IPS-18c (cell line): ENCODE measurements around the gene GALNT9.
"Not testable (repeated sequence)": the region's sequence is repeated elsewhere in the genome, so short reads cannot be mapped to it uniquely, and the experiment has no call there.

Experiments
- H3K4me3 ChIP-seq: 2 replicates; pipeline ENCODE4 v1.7.0; 2013; ENCODE audit warnings: low read depth, mild to moderate bottlenecking, low read length, moderate library complexity; ENCODE audit not compliant: insufficient read depth
- H3K9me3 ChIP-seq: one replicate; pipeline ENCODE4 v1.6.1; 2013; ENCODE audit warnings: mild to moderate bottlenecking, low read length, moderate library complexity; ENCODE audit not compliant: control insufficient read depth, insufficient read depth

Gene GALNT9

DNA sequence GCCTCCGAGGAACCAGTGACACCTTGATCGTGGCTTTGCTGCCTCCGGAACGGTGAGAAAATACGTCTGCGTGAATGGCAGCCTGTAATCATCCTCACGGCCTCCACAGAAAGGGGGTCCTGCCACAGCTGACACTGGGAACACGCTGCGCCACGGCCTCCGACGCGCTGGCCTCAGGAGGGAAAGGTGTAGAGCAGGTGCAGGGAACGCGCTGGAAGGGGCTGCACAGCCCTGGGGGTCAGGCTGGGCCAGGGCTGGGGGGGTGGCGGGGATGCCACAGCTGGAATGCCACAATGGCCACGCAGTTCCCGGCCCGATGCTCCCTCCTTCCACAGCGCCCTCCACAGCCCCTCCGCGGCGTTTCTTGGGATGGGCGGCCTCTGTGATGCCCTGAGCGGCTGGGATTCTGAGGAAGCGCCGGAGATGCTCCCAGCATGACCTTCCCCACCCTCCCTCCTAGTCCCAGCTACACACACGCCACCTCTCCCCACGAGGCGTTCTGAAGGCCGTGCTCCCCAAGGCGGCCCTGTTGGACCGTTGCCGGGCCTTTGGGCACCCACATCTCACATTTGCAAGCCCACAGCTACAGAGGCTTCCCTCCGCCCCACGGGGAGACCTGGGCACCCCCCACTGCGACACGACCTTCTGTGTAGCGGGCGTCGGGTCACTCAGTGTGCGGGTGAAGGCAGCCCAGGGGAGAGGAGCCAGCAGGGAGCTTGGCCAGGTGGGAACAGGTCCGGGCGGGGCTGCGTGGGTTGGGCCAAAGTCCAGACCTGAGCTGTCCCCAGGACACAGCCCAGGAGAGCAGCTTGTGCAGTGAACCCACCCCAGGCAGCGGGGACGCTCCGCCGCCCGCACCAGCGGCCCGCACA lies 31.8 kb upstream of the GALNT9 start:
- Histone ChIP-seq H3K4me3 (no peak overlapping the region), H3K9me3 (peaks cover 5% of the 10 kb centered on the region)

DNA sequence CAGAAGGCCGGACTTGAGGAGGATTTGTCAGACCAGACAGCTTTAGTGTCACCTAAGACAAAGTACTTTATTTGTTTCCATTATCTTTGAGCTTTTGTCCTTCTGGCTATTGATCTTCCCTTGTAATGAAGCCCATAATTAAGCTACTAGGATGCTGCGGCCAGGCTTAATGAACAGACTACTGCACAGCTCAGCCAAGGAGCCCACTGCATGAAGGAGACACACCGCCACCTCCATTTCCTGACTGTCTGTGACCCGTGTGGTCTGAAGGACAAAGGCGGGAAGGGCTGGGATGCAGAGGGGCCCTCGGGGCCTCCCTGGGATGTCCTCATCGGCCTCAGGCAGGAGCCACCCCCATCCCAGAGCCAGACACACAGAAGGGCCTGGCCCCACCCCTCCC lies 31.0 kb upstream of the GALNT9 start:
- no peak overlapping the region for H3K4me3 ChIP-seq

DNA sequence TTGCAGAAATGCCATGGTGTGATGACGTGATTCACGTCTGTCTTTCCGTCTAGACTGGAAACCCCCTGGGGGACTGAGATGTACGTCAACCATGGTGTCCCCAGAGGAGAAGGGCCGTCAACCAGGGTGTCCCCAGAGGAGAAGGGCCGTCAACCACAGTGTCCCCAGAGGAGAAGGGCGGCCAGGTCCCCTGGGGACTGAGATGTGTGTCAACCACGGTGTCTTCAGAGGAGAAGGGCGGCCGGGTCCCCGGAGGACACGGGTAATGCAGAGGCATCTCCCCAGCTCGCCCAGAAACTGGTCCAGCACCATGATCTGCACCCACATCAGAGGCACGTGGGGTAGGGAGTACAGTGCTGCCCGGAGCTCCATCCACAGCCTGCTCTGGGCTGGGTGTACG lies 30.6 kb upstream of the GALNT9 start:
- Histone ChIP-seq H3K9me3 (peaks cover 5% of the 10 kb centered on the region), H3K4me3 (no peak overlapping the region)

More for the DNA sequence above, 31.0 kb upstream of the GALNT9 start:
- H3K9me3 ChIP-seq, result peaks cover 5% of the 10 kb centered on the region

DNA sequence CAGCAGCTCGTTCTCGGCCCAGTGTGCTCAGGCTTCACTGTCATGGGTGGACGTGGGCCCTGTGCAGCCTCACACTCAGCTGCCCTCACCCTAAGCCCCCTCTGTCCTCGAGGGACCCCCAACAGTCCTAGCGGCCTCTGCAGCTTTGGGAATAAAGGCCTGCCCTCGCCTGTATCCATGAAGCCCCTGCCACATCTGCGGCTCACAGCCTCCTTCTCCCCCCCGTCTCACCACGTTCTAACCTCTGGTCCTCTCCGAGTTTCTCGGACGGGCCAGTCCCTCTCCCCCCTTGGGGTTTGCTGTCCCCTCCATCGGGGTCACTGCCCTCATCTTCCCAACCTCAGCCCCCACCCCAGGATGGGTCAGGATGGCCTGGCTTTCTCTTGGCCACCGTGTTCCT lies 30.2 kb upstream of the GALNT9 start:
- Histone ChIP-seq H3K9me3 (peaks cover 5% of the 10 kb centered on the region), H3K4me3 (no peak overlapping the region)

DNA sequence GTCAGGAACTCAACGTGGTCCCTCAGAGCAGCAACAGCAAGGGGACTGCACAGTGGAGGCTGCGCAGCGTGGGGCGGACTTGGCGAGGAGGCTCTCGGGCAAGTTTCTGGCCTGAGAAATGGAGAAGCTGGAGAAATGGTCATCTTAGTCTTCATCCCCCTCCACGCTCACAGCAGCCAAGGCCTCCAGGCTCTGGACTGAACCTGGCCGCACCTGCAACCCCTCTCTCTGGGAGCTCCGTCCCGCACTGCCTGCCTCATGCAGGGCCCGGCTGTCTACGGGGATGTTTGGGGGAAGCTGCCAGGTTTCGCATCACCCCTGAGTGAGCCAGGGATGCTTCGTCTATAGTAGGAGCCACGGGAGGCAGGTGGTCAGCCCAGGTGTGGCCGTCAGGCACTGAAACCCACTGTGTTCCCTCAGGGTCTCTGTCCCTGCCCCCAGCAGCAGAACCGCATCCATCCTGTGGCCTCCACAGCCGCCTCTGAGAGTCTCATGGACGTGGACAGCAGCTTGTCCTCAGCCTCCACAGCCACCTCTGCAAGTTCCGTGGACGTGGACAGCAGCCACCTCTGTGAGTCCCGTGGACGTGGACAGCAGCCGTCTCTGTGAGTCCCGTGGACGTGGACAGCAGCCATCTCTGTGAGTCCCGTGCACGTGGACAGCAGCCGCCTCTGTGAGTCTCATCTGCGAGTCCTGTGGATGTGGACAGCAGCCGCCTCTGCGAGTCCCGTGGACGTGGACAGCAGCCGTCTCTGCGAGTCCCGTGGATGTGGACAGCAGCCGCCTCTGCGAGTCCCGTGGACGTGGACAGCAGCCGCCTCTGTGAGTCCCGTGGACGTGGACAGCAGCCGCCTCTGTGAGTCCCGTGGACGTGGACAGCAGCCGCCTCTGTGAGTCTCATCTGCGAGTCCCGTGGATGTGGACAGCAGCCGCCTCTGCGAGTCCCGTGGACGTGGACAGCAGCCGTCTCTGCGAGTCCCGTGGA lies 29.1 kb upstream of the GALNT9 start:
- H3K9me3 ChIP-seq, H3K4me3 ChIP-seq: not testable (repeated sequence)

DNA sequence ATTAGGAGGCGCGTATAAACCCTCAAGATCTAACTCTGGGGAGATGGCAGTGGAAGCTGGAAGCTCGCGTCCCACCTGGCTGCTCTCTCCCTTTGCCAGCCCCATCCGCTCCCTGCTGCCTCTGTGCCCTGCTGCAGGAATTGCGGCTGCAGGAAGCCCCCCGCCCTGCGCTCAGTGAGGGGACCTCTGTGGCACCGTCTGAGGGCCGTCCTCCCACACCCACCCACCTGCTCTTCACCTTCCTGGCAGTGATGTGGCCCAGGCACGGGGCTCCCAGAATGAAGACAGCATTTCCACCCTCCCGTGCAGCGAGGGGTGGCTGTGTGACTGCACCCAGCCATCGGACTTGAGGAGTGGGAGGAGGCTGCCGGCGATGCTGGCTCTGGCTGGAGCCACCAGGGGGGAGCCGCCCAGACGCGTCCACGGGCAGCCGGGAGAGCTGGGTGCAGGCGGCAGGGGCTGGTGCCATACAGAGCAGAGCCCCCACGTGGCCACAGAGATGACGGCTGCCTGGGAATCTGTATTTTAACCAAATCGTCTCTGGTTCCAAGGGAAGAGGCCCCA lies 28.3 kb upstream of the GALNT9 start:
- peaks cover 2% of the 10 kb centered on the region for H3K9me3 ChIP-seq
- no peak overlapping the region for H3K4me3 ChIP-seq

DNA sequence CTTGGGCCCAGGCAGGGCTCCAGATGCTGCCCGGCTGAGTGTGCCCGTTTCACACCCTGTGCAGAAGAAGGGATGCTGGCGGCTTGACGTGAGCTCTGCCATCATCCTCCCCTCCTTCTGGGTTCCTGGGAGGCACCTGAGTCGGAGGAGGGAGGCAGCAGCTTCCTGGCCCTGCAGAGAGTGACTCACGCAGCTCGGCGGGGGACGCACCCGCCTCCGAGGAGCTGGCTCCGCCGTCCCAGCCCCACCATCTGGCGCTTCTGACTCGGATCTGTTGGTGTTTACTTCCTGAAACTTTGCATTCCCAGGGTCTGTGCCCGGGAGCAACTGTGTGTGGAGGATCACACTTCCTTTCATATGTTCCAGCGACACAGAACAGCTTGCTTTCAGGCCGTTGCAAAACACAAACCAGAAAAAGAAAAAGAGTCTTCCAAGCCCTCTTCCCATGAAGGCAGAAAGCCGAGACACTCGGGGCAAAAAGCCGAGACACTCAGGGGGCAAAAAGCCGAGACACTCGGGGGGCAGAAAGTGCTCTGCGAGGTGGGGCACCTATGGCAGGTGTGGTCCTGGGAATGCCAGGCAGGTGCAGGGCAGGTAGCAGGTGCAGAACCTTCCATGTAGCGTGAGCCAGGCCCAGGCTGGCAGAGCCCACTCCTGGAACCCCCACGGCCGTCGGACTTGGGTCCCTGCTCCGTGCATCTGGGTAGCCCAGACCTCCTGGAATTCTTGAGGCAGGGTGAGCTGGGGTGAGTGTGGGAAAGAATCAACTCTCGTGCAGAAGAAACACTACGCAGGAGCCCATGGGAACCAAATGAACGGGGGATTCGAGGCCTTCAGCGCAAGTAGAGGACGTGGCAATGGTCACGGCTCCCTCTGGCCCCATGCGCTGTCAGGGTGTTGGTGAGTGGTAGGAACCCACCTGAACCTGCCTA lies 27.6 kb upstream of the GALNT9 start:
- peaks cover 2% of the 10 kb centered on the region for H3K9me3 ChIP-seq
- H3K4me3 ChIP-seq, result no peak overlapping the region

DNA sequence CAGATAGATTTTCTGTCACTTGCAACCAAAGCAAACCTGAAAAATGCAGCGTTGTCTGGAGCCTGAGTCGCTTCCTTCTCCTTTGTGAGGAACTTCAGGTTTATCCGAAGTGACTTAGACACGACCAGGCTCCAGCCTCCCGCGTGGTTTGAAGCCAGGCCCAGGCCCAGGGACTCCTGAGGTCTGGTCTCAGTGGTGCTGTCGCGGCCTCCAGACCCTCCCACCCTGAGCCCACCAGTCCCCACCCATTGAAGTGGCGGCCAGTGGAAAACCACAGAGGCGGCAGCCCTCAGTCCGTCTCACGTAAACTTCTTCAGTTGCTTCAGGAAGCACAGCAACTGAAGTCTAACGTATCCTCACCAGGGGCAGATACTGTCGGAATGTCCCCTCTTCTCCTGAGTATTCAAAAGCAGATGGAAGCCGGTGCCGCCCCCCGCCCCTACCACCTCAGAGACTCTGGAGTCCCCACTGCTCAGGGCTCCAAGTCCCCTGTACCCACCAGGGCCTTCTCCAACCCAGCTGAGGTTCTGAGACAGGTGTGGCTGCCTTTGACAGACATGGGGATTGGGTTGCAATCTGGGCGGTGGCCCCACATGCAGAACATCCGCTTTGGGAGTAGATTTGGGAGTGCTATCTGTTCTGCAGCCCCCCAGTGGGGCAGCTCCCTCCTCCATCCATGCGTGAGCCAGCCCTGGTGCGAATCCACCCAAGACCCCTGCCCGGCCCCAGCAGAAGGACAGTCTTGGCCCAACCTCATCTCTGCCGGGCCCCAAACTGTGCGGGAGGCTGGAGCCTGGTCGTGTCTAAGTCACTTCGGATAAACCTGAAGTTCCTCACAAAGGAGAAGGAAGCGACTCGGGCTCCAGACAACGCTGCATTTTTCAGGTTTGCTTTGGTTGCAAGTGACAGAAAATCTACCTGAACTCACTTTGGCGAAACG lies 26.6 kb upstream of the GALNT9 start:
- Histone ChIP-seq H3K9me3 (peaks cover 2% of the 10 kb centered on the region), H3K4me3 (no peak overlapping the region)

DNA sequence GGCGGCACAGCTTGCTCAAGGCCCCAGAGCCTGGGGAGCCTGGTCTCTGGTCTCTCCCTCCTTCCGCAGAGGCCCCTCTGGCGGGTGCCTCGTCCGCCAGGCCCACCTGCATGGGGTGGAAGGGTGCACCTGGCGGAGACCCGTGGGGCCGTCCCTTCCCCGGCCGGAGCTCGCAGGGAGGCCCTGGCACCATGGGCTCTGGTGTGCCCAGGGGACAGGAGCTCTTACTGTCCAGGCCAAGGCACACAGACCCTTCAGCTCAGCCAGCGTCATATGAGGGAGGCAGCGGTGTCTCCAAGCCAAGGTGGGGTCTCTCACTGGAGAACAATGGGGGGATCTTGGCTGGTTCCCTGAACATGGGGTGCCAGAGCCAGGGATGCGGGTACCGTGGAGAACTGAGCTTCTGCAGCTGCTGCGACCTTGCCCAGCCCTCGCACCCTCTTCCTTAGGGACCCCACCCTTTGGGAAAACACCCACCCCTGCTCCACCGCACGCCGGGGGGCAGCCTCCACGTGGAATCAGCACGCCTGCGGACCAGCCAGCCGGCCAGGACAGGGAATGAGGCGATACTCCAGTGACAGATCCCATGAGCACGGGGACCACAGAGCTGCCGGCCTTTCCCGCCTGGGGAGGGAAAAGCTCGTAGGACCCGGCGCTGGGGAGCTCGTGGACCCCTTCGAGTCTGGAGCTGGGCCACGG lies 25.7 kb upstream of the GALNT9 start:
- H3K9me3 ChIP-seq, result peaks cover 2% of the 10 kb centered on the region
- H3K4me3 ChIP-seq, result no peak overlapping the region

DNA sequence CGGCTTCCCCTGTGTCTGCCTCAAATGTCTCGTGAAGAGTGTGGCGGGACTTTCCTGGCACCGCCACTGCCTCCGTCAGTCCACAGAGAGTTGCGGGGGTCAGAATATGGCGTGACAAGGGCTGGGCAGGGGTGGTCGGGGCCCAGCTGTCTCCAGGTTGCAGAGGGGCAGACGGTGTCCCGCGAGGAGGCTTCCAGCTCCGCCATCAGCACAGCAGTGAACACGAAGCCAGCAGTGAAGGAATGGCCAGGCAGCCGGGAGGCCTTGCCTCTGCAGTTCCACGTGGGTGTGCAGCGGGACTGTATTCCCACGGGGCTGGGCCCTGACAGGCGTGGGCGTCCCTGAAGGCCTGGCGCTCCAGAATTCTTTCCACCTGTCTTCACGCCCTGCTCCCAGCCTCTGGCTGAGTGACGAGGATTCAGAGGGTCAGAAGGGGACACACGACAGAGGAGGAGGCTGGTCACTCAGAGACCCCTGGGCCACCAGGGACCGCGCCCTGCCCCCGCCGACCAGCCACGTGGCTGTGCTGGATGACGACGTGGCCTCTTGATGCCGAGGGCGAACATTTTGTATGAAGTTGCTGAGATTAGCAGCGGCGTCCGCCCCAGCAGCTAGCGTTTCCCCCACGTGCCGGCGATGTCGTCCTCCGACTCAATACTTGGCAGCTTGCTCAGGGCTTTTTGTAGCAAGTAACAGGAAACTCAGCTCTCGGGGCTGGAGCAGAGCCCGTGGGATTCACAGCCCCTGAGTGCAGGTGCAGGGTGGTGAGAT lies 25.0 kb upstream of the GALNT9 start:
- no peak overlapping the region for H3K4me3 ChIP-seq
- peaks cover 2% of the 10 kb centered on the region for H3K9me3 ChIP-seq

DNA sequence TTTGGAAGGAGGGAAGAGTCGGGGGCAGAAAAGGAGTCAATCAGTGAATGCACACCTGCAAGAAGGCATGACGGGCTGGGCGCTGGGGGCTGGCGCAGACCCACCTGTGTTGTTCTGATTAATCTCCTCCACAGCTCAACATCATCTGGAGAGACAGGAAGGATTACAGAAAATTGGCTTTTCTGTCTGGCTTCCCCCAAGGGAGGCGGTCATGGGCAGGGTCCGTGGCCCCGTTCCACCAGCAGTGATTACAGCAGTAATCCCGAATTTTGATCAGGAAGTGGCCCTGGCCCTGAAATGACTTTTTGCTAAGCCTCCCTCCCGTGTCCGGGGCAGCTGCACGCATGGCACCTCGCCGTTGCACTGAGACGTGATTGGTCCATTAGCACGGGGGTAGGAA lies 24.4 kb upstream of the GALNT9 start:
- Histone ChIP-seq H3K9me3 (peaks cover 2% of the 10 kb centered on the region), H3K4me3 (no peak overlapping the region)

DNA sequence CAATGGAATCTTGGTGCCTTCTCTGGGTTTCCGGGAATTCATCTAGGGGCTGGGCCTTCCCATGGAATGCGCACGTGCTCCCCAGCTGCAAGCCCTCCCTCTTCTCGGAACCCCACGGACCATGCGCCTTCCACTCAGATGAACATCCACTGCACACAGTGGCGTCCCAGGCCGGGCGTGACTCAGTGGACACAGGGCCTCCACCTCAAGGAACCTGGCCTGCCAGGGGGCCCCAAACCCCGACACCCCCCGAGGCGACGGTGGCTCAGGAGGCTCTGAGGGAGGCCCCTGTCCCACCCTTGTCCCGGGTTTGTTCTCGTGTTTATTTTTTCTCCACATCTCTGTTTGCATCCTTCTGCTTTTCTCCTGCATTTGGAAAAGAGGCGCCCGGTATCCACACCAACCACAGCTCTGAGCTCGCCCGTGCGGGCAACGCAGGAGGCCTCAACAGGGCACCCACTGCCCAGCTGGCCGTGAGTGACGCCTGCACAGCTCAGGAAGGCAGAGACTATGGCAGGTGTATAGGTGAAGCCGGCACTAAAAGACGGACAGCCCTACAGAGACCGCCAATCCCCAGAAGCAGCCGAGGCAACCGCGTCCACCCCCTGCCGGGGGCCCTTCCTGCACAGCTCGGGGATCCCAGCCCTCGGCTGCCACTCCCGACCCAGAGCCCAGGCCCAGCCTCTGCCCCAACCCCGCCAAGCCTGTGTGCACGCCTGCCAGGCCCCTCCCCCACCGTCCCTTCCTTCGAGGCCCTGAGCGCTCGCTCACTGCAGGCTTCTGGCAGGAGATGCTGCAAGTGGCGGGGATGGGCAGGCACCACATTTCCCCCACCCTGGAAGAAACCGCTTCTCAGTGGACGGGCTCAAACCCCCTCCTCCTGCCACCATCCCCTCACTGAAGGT lies 23.8 kb upstream of the GALNT9 start:
- Histone ChIP-seq H3K4me3 (no peak overlapping the region), H3K9me3 (peaks cover 2% of the 10 kb centered on the region)

DNA sequence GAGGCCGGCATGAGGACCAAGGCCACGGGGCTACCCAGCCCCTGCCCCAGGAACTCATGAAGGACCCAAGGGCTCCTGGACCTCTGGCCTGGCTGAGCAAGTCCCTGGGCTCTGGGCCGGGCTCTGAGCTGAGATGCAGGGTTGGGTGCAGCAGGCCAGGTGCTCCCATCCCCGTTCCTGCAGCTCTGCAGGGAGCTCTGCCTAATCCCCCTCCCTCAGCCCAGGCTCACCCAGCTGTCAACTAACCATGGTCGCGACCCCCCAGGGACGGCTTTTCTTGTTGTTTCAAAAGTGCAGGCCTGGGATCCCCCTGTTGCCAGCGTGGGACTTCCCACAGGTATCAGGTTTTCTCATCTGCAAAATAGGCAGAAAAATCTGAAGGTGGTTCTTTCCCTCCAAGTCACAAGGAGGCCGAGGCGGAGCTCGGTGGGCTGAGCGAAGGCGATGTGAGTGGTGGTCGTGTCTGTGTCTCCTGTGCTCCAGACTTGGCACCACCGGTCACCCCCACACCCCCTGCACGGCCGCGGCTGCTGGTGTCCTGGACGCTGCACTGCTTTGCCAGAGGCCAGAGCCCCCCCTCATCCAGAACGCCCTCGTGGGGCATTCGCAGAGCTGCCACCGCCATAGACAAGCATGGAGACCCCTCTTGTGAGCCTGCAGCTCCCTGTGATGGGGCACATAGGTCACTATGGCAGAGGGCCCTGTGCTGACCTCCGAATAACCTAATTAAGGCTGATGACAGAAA lies 22.5 kb upstream of the GALNT9 start:
- H3K4me3 ChIP-seq, result no peak overlapping the region
- H3K9me3 ChIP-seq, result peaks cover 2% of the 10 kb centered on the region
